Neural cell (in vitro differentiated cells): ENCODE results near the gene CDK6. TPM values are rescaled to one million over a fixed set of nuclear protein-coding genes. Genes with fewer than 3 reads are reported as not detected.

Experiments
- H2AFZ ChIP-seq: fragments of 200-600, 300-800 bp; sonication (generic), shearing (Covaris generic); 2 replicates; pipeline ENCODE4 v1.6.0; 2014; ENCODE audit warnings: low read depth, mild to moderate bottlenecking, antibody characterized with exemption, low read length, moderate library complexity
- H3F3A ChIP-seq: fragments of 200-600 bp; shearing (Covaris generic); 2 replicates; pipeline ENCODE4 v1.6.1; 2016; ENCODE audit warnings: mild to moderate bottlenecking, moderate library complexity, mixed read lengths, antibody characterized with exemption, low read length; ENCODE audit not compliant: insufficient read depth, poor library complexity, severe bottlenecking
- H3K27ac ChIP-seq: fragments of 200-600, 300-800 bp; sonication (generic), shearing (Covaris generic); 2 replicates; pipeline ENCODE4 v1.5.1; 2014; ENCODE audit warnings: mild to moderate bottlenecking, low read length, moderate library complexity
- H3K27me3 ChIP-seq: fragments of 300-800, 200-600 bp; sonication (generic), shearing (Covaris generic); 2 replicates; pipeline ENCODE4 v1.6.0; 2014; ENCODE audit warnings: mild to moderate bottlenecking, low read depth, low read length, moderate library complexity; ENCODE audit not compliant: insufficient read depth
- H3K36me3 ChIP-seq: fragments of 300-800, 200-600 bp; sonication (generic), shearing (Covaris generic); 2 replicates; pipeline ENCODE4 v1.5.1; 2014; ENCODE audit warnings: mild to moderate bottlenecking, antibody characterized with exemption, low read length, moderate library complexity; ENCODE audit not compliant: insufficient read depth
- H3K4me2 ChIP-seq: fragments of 300-800, 200-600 bp; sonication (generic), shearing (Covaris generic); 2 replicates; pipeline ENCODE4 v1.6.0; 2014; ENCODE audit warnings: mild to moderate bottlenecking, low read length
- H3K4me3 ChIP-seq: fragments of 300-800, 200-600 bp; sonication (generic), shearing (Covaris generic); 2 replicates; pipeline ENCODE4 v1.5.1; 2014; ENCODE audit warnings: mild to moderate bottlenecking, low read length, moderate library complexity
- H3K79me2 ChIP-seq: fragments of 200-600 bp; shearing (Covaris generic); replicated peaks from 2 replicates; pipeline ENCODE4 v1.6.0; 2014; ENCODE audit warnings: mild to moderate bottlenecking, low read length, moderate library complexity; ENCODE audit not compliant: insufficient read depth
- H3K9ac ChIP-seq: fragments of 300-800, 200-600 bp; sonication (generic), shearing (Covaris generic); 2 replicates; pipeline ENCODE4 v1.6.1; 2016; ENCODE audit warnings: mild to moderate bottlenecking, low read length, mixed read lengths
- H3K9me2 ChIP-seq: fragments of 200-600 bp; shearing (Covaris generic); 2 replicates; pipeline ENCODE4 v1.6.1; 2016; ENCODE audit warnings: mild to moderate bottlenecking, low read length, mixed read lengths; ENCODE audit not compliant: insufficient read depth
- H3K9me3 ChIP-seq: fragments of 200-600, 300-800 bp; sonication (generic), shearing (Covaris generic); 2 replicates; pipeline ENCODE4 v1.6.1; 2016; ENCODE audit warnings: mild to moderate bottlenecking, mixed run types, low read length, moderate library complexity, mixed read lengths
- H4K20me1 ChIP-seq: fragments of 200-600 bp; shearing (Covaris generic); 2 replicates; pipeline ENCODE4 v1.6.1; 2016; ENCODE audit warnings: mild to moderate bottlenecking, mixed run types; ENCODE audit not compliant: insufficient read depth
- CTCF ChIP-seq: fragments of 450-650 bp; IDR thresholded peaks from 2 replicates; pipeline ENCODE4 v1.5.1; 2014; ENCODE audit warnings: antibody characterized with exemption, mild to moderate bottlenecking, moderate library complexity; ENCODE audit not compliant: poor library complexity, severe bottlenecking
- EP300 ChIP-seq: fragments of 450-650 bp; conservative IDR thresholded peaks from 2 replicates; pipeline ENCODE4 v1.6.1; 2014; ENCODE audit warnings: antibody characterized with exemption, mild to moderate bottlenecking, moderate library complexity; ENCODE audit not compliant: poor library complexity, severe bottlenecking
- EZH2 ChIP-seq: fragments of 200-600, 300-800 bp; shearing (Covaris generic), sonication (generic); IDR thresholded peaks from 2 replicates; pipeline ENCODE4 v1.6.1; 2014; ENCODE audit warnings: antibody characterized with exemption, low read length, borderline replicate concordance, mild to moderate bottlenecking; ENCODE audit not compliant: insufficient read depth, poor library complexity, severe bottlenecking
- MXI1 ChIP-seq: fragments of 450-650 bp; conservative IDR thresholded peaks from 2 replicates; pipeline ENCODE4 v1.6.1; 2014; ENCODE audit warnings: antibody characterized with exemption, mild to moderate bottlenecking; ENCODE audit not compliant: poor library complexity, severe bottlenecking
- POLR2AphosphoS5 ChIP-seq: IDR thresholded peaks from 2 replicates; pipeline ENCODE4 v1.6.1; 2012
- RAD21 ChIP-seq: fragments of 450-650 bp; conservative IDR thresholded peaks from 2 replicates; pipeline ENCODE4 v1.6.1; 2014; ENCODE audit warnings: antibody characterized with exemption, mild to moderate bottlenecking, moderate library complexity
- REST ChIP-seq: IDR thresholded peaks from 2 replicates; pipeline ENCODE4 v1.6.1; 2012; ENCODE audit warnings: borderline replicate concordance
- SMC3 ChIP-seq: fragments of 450-650 bp; conservative IDR thresholded peaks from 2 replicates; pipeline ENCODE4 v1.6.1; 2014; ENCODE audit warnings: antibody characterized with exemption, mild to moderate bottlenecking, moderate library complexity; ENCODE audit not compliant: poor library complexity
- TAF1 ChIP-seq: IDR thresholded peaks from 2 replicates; pipeline ENCODE4 v1.6.1; 2012; ENCODE audit warnings: low read depth
- polyA plus RNA-seq: library from polyadenylated mRNA; depleted of rRNA; stranded (reverse); fragments of >200 nt; gene quantifications from 2 replicates; pipeline ENCODE4 v1.2.3, GENCODE V29; 2014

The CDK6 gene
- polyA plus RNA-seq, 1 donor from 2014 or later = 4.1 TPM

DNA sequence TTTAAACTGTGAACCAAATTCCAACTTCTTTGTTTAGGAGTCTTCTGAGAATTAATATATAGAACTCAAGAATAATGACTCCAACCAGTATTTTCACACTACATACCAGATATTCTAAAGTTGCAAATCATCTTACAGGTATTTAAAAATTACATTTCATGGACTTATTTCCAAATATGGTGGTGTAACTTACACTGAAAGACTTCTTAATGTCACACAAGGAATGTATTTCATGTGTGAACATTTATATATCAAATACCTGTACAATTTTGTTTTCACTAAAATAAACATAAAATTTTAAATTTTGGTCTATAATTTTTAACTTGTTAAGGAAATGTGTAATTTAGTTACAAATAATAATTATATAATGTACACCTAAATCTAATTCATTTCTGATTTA is 2.6 kb upstream of the CDK6 start:
- Histone ChIP-seq H3K27ac (no peak overlapping the region), H3K36me3 (no peaks in the 10 kb centered on the region), H3K9ac (no peak overlapping the region), H3K9me3 (no peaks in the 10 kb centered on the region), H3K79me2 (no peaks in the 10 kb centered on the region), H4K20me1 (no peaks in the 10 kb centered on the region), H3K4me2 (no peak overlapping the region), H2AFZ (no peak overlapping the region), H3K9me2 (no peaks in the 10 kb centered on the region), H3K27me3 (peaks cover 49% of the 10 kb centered on the region), H3K4me3 (no peak overlapping the region), H3F3A (no peaks in the 10 kb centered on the region)
- TF ChIP-seq REST = no peak
- no peak for TF ChIP-seq POLR2AphosphoS5
- no peak for TF ChIP-seq RAD21
- TF ChIP-seq SMC3 = no peak
- TF ChIP-seq EP300 = no peak
- TF ChIP-seq TAF1 = no peak
- no peak for TF ChIP-seq MXI1
- TF ChIP-seq EZH2 = no peak

DNA sequence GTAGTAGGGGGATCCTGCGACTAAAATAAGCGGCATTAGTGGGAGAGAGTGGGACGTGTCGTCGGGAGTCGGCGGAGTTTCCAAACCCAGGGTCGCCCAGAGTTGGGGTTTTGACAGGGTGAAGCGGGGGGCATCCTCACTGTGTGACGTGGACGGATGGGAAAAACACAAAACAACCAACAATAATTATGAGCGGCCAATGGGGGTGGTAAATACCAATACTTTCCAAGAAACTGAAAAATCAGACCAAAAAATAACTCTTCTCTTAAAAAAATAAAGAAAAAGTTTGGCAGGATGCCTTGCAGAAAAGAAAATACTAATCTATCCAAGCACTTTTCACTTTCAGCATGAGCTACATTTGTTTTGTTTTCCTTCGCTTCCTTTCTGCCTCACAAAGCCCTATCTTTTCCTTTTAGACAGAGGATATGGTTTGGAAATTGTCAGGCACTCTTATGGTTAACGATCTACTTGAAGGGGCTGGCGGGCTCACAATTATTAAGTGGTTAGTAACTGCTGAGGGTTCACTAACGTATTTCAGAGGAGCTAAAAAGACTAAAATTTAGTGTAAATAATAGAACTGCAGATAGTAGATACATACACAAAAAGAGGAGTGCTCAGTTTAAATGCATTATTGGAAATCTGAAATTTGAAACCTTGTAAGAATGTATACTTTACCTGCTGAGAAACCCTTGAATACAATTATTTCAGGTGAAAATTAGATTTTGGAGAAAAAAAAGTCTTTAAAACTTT is 802 bp upstream of the CDK6 start:
- Histone ChIP-seq H2AFZ (no peak overlapping the region), H3K9me3 (no peaks in the 10 kb centered on the region), H3K36me3 (no peaks in the 10 kb centered on the region), H3F3A (no peaks in the 10 kb centered on the region), H3K4me3 (peak overlapping the region; percentile 88), H4K20me1 (no peaks in the 10 kb centered on the region), H3K9me2 (no peaks in the 10 kb centered on the region), H3K79me2 (no peaks in the 10 kb centered on the region), H3K4me2 (no peak overlapping the region), H3K27me3 (peaks cover 52% of the 10 kb centered on the region), H3K27ac (no peak overlapping the region), H3K9ac (no peak overlapping the region)
- TF ChIP-seq CTCF (no peak), MXI1 (no peak), SMC3 (no peak), EZH2 (no peak), EP300 (no peak), POLR2AphosphoS5 (no peak), TAF1 (no peak), RAD21 (no peak), REST (no peak)
